Measurements from ENCODE around the gene MEIKIN. TPM values are rescaled to one million over a fixed set of nuclear protein-coding genes. Genes with fewer than 3 reads are reported as not detected.

The MEIKIN gene
- total and polyA plus RNA-seq, 2 donors (not counting 3 experiments of a cell fraction or from before 2014, with no cell fraction given): not detected

GRCh38 chr5:131786900-131787692, 158.4 kb downstream of the MEIKIN start:
- no peak overlapping the region for H2AFZ ChIP-seq (ENCODE audit: low read depth, low read length)
- H3K27ac ChIP-seq (ENCODE audit: insufficient read depth, low read depth, low read length): no peak overlapping the region
- H4K20me1 ChIP-seq (replicated peaks; ENCODE audit: control insufficient read depth, extremely low read depth, insufficient read depth, low read length): peaks cover 11% of the 10 kb centered on the region
- H3K9me3 ChIP-seq (replicated peaks; ENCODE audit: control insufficient read depth, insufficient read depth, low read length): no peaks in the 10 kb centered on the region
- BruUV-seq (replicated peaks): no TSS peak
- no peaks in the 10 kb centered on the region for H3K9me1 ChIP-seq (replicated peaks; ENCODE audit: control insufficient read depth, extremely low read depth, insufficient read depth, low read length)
- ChIA-PET POLR2A (no interaction called here), CTCF (no interaction called here)
- dilution Hi-C loops (cut with MboI; ENCODE audit: extremely low pct_ligation_motif_present, low sequenced_read_pairs) (no loop called here), intact Hi-C loops (cut with micrococcal nuclease) (no loop called here)
- no peaks in the 10 kb centered on the region for H3K27me3 ChIP-seq (ENCODE audit: control insufficient read depth in 2 of 2, insufficient read depth in 2 of 2, low read length in 2 of 2)
- no peak for FAIRE-seq
- TF ChIP-seq JUN (IDR thresholded peaks at IDR 0.05; ENCODE audit: borderline replicate concordance, insufficient read depth, insufficient read length, low read depth): no peak
- TF ChIP-seq EZH2 (IDR thresholded peaks at IDR 0.05; ENCODE audit: borderline replicate concordance, low read depth, low read length, severe bottlenecking): no peak
- no peak for TF ChIP-seq GATA2 (IDR thresholded peaks at IDR 0.05; ENCODE audit: insufficient read depth, insufficient read length, low read depth, low read length)
- no peak for TF ChIP-seq POLR2AphosphoS5 (IDR thresholded peaks at IDR 0.05; ENCODE audit: insufficient read depth, low read depth, low read length)
- TF ChIP-seq MYC (IDR thresholded peaks at IDR 0.05; ENCODE audit: low read depth, low read length): no peak
- no peak for TF ChIP-seq POLR2A (IDR thresholded peaks at IDR 0.05; ENCODE audit: low read depth, low read length)
- TF ChIP-seq CTCF (IDR thresholded peaks at IDR 0.05; ENCODE audit: extremely low read depth in 1 of 2, insufficient read depth in 1 of 2, low read depth in 1 of 2, low read length in 2 of 2): no peak
- TF ChIP-seq MAX (IDR thresholded peaks at IDR 0.05; ENCODE audit: insufficient read depth, insufficient read length): no peak
- TF ChIP-seq FOS (IDR thresholded peaks at IDR 0.05; ENCODE audit: borderline replicate concordance, insufficient read depth, low read length): no peak
- H3K36me3 ChIP-seq (ENCODE audit: control insufficient read depth in 2 of 2, extremely low read depth in 1 of 2, insufficient read depth in 2 of 2, low read length in 2 of 2): no peaks in the 10 kb centered on the region
- no peaks in the 10 kb centered on the region for H3K4me1 ChIP-seq (ENCODE audit: control insufficient read depth, extremely low read depth, insufficient read depth, low read length)
- peaks cover 94% of the 10 kb centered on the region for H3K79me2 ChIP-seq (ENCODE audit: control insufficient read depth, insufficient read depth, low read length)
- no peak for DNase-seq (ENCODE audit: low read depth, low spot score)
- no peak overlapping the region for H3K4me3 ChIP-seq (replicated peaks in 1 of 3; ENCODE audit: insufficient read depth in 1 of 3, low read depth in 1 of 3, low read length in 3 of 3)
- no peak overlapping the region for H3K9ac ChIP-seq (replicated peaks; ENCODE audit: extremely low read depth, insufficient read depth, low read length)
- no peak overlapping the region for H3K4me2 ChIP-seq (ENCODE audit: insufficient read depth, low read length)

Measured in endothelial cell of umbilical vein (primary cell).